ENCODE data around the gene FBXL17.

GRCh38 chr5:108340131-108340530, 41.8 kb downstream of the FBXL17 start:
- no peak for TF ChIP-seq EP300 (IDR thresholded peaks at IDR 0.05)
- TF ChIP-seq RAD21 (conservative IDR thresholded peaks at IDR 0.05 in 1 of 2, IDR thresholded peaks at IDR 0.05 in 1 of 2) = no peak
- TF ChIP-seq, protein P1, sequence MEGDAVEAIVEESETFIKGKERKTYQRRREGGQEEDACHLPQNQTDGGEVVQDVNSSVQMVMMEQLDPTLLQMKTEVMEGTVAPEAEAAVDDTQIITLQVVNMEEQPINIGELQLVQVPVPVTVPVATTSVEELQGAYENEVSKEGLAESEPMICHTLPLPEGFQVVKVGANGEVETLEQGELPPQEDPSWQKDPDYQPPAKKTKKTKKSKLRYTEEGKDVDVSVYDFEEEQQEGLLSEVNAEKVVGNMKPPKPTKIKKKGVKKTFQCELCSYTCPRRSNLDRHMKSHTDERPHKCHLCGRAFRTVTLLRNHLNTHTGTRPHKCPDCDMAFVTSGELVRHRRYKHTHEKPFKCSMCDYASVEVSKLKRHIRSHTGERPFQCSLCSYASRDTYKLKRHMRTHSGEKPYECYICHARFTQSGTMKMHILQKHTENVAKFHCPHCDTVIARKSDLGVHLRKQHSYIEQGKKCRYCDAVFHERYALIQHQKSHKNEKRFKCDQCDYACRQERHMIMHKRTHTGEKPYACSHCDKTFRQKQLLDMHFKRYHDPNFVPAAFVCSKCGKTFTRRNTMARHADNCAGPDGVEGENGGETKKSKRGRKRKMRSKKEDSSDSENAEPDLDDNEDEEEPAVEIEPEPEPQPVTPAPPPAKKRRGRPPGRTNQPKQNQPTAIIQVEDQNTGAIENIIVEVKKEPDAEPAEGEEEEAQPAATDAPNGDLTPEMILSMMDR (IDR thresholded peaks at IDR 0.05) = no peak
- no peak for TF ChIP-seq POLR2A (IDR thresholded peaks at IDR 0.05; ENCODE audit: low read length)
- TF ChIP-seq GATA3 (IDR thresholded peaks at IDR 0.05; ENCODE audit: borderline replicate concordance) = no peak
- TF ChIP-seq MAFK (IDR thresholded peaks at IDR 0.05; ENCODE audit: partially characterized antibody) = no peak

Measured in A549 (cell line).